ENCODE data around the gene GZF1.

The GZF1 gene

GRCh38 chr20:23334111-23334510, 27.9 kb upstream of the GZF1 start:
- DNase-seq (ENCODE audit: low read depth): no peak
- H3K4me3 ChIP-seq (ENCODE audit: low read length): no peak overlapping the region
- TF ChIP-seq CTCF (conservative IDR thresholded peaks at IDR 0.05; ENCODE audit: low read depth, low read length): no peak

- TF ChIP-seq CTCF (conservative IDR thresholded peaks at IDR 0.05; ENCODE audit: low read depth, low read length): no peak
- no peak overlapping the region for H3K4me3 ChIP-seq (ENCODE audit: low read length)
- no peak for DNase-seq (ENCODE audit: low read depth)
Observed at GRCh38 chr20:23335521-23335920, 26.5 kb upstream of the GZF1 start.

GRCh38 chr20:23336476-23336875, 25.5 kb upstream of the GZF1 start:
- no peak overlapping the region for H3K4me3 ChIP-seq (ENCODE audit: low read length)
- no peak for TF ChIP-seq CTCF (conservative IDR thresholded peaks at IDR 0.05; ENCODE audit: low read depth, low read length)
- no peak for DNase-seq (ENCODE audit: low read depth)

GRCh38 chr20:23337312-23337711, 24.7 kb upstream of the GZF1 start:
- H3K4me3 ChIP-seq (ENCODE audit: low read length): no peak overlapping the region
- no peak for TF ChIP-seq CTCF (conservative IDR thresholded peaks at IDR 0.05; ENCODE audit: low read depth, low read length)
- no peak for DNase-seq (ENCODE audit: low read depth)

- H3K4me3 ChIP-seq (ENCODE audit: low read length): no peak overlapping the region
- TF ChIP-seq CTCF (conservative IDR thresholded peaks at IDR 0.05; ENCODE audit: low read depth, low read length): no peak
Observed at GRCh38 chr20:23339986-23340385, 22.0 kb upstream of the GZF1 start.

GRCh38 chr20:23340524-23340923, 21.5 kb upstream of the GZF1 start:
- H3K4me3 ChIP-seq (ENCODE audit: low read length): no peak overlapping the region
- TF ChIP-seq CTCF (conservative IDR thresholded peaks at IDR 0.05; ENCODE audit: low read depth, low read length): peak; percentile 75
- DNase-seq (ENCODE audit: low read depth): no peak

More at GRCh38 chr20:23339986-23340385, 22.0 kb upstream of the GZF1 start:
- no peak for DNase-seq (ENCODE audit: low read depth)

GRCh38 chr20:23341073-23341472, 20.9 kb upstream of the GZF1 start:
- TF ChIP-seq CTCF (conservative IDR thresholded peaks at IDR 0.05; ENCODE audit: low read depth, low read length): no peak
- H3K4me3 ChIP-seq (ENCODE audit: low read length): no peak overlapping the region
- no peak for DNase-seq (ENCODE audit: low read depth)

Measured in retinal pigment epithelial cell (primary cell).